ENCODE results near the gene OTOR. TPM values are rescaled to one million over a fixed set of nuclear protein-coding genes. Genes with fewer than 3 reads are reported as not detected.
A peak's percentile ranks its signal among the peaks of the same experiment; 100 is the strongest.

The OTOR gene
- total and polyA plus RNA-seq, 2 of the 13 experiments (the other 11 are each of a cell fraction or from before 2014, with no cell fraction given) = not detected

DNA sequence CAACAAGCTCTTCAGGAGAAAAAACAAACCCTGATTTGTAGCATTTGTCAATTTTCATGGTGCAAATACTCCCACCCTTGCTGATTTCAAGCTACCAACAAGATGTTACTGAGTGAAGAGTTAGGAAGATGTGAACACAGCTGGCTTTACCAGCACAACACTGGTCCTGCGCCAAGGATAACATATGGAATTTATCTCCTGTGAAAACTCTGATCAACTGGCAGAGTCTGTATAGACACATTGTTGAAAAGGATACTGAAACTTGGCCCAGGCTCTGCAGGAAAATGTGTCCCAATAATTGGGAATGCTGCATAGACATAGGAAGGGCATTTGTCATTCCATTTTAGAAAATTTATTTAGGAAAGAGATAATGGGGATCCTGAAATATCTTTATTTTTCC, 29.0 kb downstream of the OTOR start (continued):
- TF ChIP-seq ZFP82 (CRISPR knock-in tag; IDR thresholded peaks at IDR 0.05; ENCODE audit: borderline replicate concordance) = no peak

DNA sequence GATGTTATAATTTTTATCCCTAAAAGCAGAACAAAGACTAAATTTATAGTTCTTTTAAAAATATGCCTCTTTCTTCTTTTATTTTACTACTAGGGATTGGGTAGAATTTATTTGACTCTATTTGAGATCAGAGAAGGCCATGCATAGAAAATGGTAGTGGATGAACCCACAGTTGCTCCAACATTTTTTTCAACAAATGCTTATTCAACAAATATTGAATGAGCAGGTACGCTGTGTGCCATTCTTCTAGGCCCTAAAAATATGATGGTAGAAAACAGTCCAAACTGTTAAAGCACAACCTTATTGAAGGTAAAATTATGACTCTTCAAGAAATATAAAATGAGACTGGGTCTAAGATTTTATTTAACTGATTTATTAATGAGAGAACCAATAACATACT, 30.0 kb downstream of the OTOR start:
- Histone ChIP-seq H3K9me3 (ENCODE audit: low read length) (no peaks in the 10 kb centered on the region), H3K4me1 (ENCODE audit: insufficient read depth, low read length) (no peaks in the 10 kb centered on the region), H2AFZ (ENCODE audit: low read length) (no peak overlapping the region), H3K4me3 (replicated peaks in 1 of 3; ENCODE audit: insufficient read depth in 1 of 3, low read depth in 2 of 3, low read length in 3 of 3) (no peak overlapping the region), H3K27ac (ENCODE audit: extremely low read length, insufficient read depth, low read length) (no peak overlapping the region), H4K20me1 (ENCODE audit: insufficient read depth, low read length) (no peaks in the 10 kb centered on the region), H3K36me3 (replicated peaks in 1 of 2; ENCODE audit: control insufficient read depth in 1 of 2, insufficient read depth in 2 of 2, low read length in 2 of 2) (no peaks in the 10 kb centered on the region), H3K79me2 (ENCODE audit: insufficient read depth, low read length) (no peaks in the 10 kb centered on the region), H3K27me3 (ENCODE audit: control insufficient read depth in 1 of 2, insufficient read depth in 2 of 2, low read length in 2 of 2) (no peaks in the 10 kb centered on the region), H3K4me2 (ENCODE audit: low read depth, low read length) (no peak overlapping the region), H3K9ac (ENCODE audit: insufficient read depth, low read depth, low read length) (no peak overlapping the region)
- BruUV-seq (replicated peaks) = no TSS peak
- intact Hi-C loops (cut with micrococcal nuclease; ENCODE audit: unreplicated experiment) = no loop called here
- POLR2A ChIA-PET = no interaction called here
- DNase-seq (ENCODE audit: low spot score) (no peak), ATAC-seq (no peak), FAIRE-seq (no peak)
- TF ChIP-seq REPIN1 (CRISPR knock-in tag; IDR thresholded peaks at IDR 0.05; ENCODE audit: borderline replicate concordance, low read depth) (no peak), MAFK (conservative IDR thresholded peaks at IDR 0.05 in 1 of 2, IDR thresholded peaks at IDR 0.05 in 1 of 2; ENCODE audit: low read length in 2 of 2) (peak; percentile 51 to 54; a peak in 3 of 4 replicates)
- CTCF ChIA-PET (ENCODE audit: low intra/inter-chr PET ratio, low total read pairs) = no interaction called here
- in situ Hi-C loops (cut with HindIII; ENCODE audit: extremely low pct_ligation_motif_present, low pct_unique_long_range_greater_than_20kb) = no loop called here
- WGBS (ENCODE audit: low lambda C conversion rate) = 42% methylated on average over 1 of the region's 1 CpG

- CTCF ChIA-PET (ENCODE audit: low intra/inter-chr PET ratio, low total read pairs) = no interaction called here
- WGBS (ENCODE audit: low lambda C conversion rate) = 95% methylated on average over 1 of the region's 1 CpG
- FAIRE-seq = no peak
Observed at GRCh38 chr20:16781496-16781895, 33.3 kb downstream of the OTOR start.

More at GRCh38 chr20:16781496-16781895, 33.3 kb downstream of the OTOR start:
- no peak for ATAC-seq
- H2AFZ ChIP-seq (ENCODE audit: low read length) = no peak overlapping the region
- no peak overlapping the region for H3K9ac ChIP-seq (ENCODE audit: insufficient read depth, low read depth, low read length)
- intact Hi-C loops (cut with micrococcal nuclease; ENCODE audit: unreplicated experiment) = no loop called here
- H3K9me3 ChIP-seq (ENCODE audit: low read length) = no peaks in the 10 kb centered on the region
- no peaks in the 10 kb centered on the region; a peak in 1 of 5 replicates for H3K27me3 ChIP-seq (ENCODE audit: control insufficient read depth in 1 of 2, insufficient read depth in 2 of 2, low read length in 2 of 2)
- no TSS peak for BruUV-seq (replicated peaks)
- TF ChIP-seq ATF7 (IDR thresholded peaks at IDR 0.05) = peak; percentile 80
- no peak for TF ChIP-seq ATF7 (CRISPR knock-in tag; IDR thresholded peaks at IDR 0.05)
- no peak for TF ChIP-seq NRL (CRISPR knock-in tag; IDR thresholded peaks at IDR 0.05; ENCODE audit: borderline replicate concordance)
- H3K4me3 ChIP-seq (replicated peaks in 1 of 3; ENCODE audit: insufficient read depth in 1 of 3, low read depth in 2 of 3, low read length in 3 of 3) = no peak overlapping the region
- no peak overlapping the region for H3K27ac ChIP-seq (ENCODE audit: extremely low read length, insufficient read depth, low read length)
- in situ Hi-C loops (cut with HindIII; ENCODE audit: extremely low pct_ligation_motif_present, low pct_unique_long_range_greater_than_20kb) = no loop called here
- H3K4me2 ChIP-seq (ENCODE audit: low read depth, low read length) = no peak overlapping the region
- DNase-seq (ENCODE audit: low spot score) = no peak
- no peaks in the 10 kb centered on the region for H3K4me1 ChIP-seq (ENCODE audit: insufficient read depth, low read length)
- H3K36me3 ChIP-seq (replicated peaks in 1 of 2; ENCODE audit: control insufficient read depth in 1 of 2, insufficient read depth in 2 of 2, low read length in 2 of 2) = no peaks in the 10 kb centered on the region
- POLR2A ChIA-PET = no interaction called here
- no peaks in the 10 kb centered on the region for H3K79me2 ChIP-seq (ENCODE audit: insufficient read depth, low read length)
- H4K20me1 ChIP-seq (ENCODE audit: insufficient read depth, low read length) = no peaks in the 10 kb centered on the region

Data from HepG2 (cell line).